GM06990 (cell line): Measurements from ENCODE around the gene ADAD2.
A peak's percentile ranks its signal among the peaks of the same experiment; 100 is the strongest.

Source experiments
- DNase-seq: peaks from one replicate; pipeline ENCODE4 v3.0.0-alpha.2; 2011; ENCODE audit not compliant: insufficient read length; ENCODE audit errors: extremely low read depth
- H3K27me3 ChIP-seq: replicated peaks from 2 replicates; pipeline ENCODE4 v1.6.0; 2011; ENCODE audit warnings: low read length; ENCODE audit not compliant: control insufficient read depth, insufficient read depth
- H3K36me3 ChIP-seq: 2 replicates; pipeline ENCODE4 v1.5.1; 2011; ENCODE audit warnings: low read length; ENCODE audit not compliant: control insufficient read depth, insufficient read depth
- H3K4me3 ChIP-seq: replicated peaks from 2 replicates; pipeline ENCODE4 v1.5.1; 2011; ENCODE audit warnings: low read depth, mild to moderate bottlenecking, control low read depth, low read length
- CTCF ChIP-seq: IDR thresholded peaks from 2 replicates; pipeline ENCODE4 v1.5.1; 2011; ENCODE audit warnings: low read length, control low read depth, mild to moderate bottlenecking, inconsistent platforms; ENCODE audit not compliant: insufficient read depth, poor library complexity, severe bottlenecking

The ADAD2 gene

GRCh38 chr16:84169765-84170310 is 21.1 kb upstream of the ADAD2 start:
- DNase-seq, result no peak
- no peaks in the 10 kb centered on the region for H3K27me3 ChIP-seq
- TF ChIP-seq CTCF, result no peak
- no peak overlapping the region for H3K4me3 ChIP-seq
- no peaks in the 10 kb centered on the region for H3K36me3 ChIP-seq

- no peak for TF ChIP-seq CTCF
- H3K27me3 ChIP-seq, result no peaks in the 10 kb centered on the region
- no peak for DNase-seq
Observed at GRCh38 chr16:84174396-84174795, 16.6 kb upstream of the ADAD2 start.

GRCh38 chr16:84175350-84176081 is 15.4 kb upstream of the ADAD2 start:
- Histone ChIP-seq H3K27me3 (no peaks in the 10 kb centered on the region), H3K36me3 (peaks cover 13% of the 10 kb centered on the region), H3K4me3 (no peak overlapping the region)
- DNase-seq, result no peak
- TF ChIP-seq CTCF, result peak; percentile 70

More at GRCh38 chr16:84174396-84174795, 16.6 kb upstream of the ADAD2 start:
- H3K4me3 ChIP-seq, result no peak overlapping the region
- H3K36me3 ChIP-seq, result peaks cover 5% of the 10 kb centered on the region

GRCh38 chr16:84176192-84177053 is 14.5 kb upstream of the ADAD2 start:
- no peak for DNase-seq
- Histone ChIP-seq H3K27me3 (no peaks in the 10 kb centered on the region), H3K36me3 (peaks cover 16% of the 10 kb centered on the region), H3K4me3 (no peak overlapping the region)
- TF ChIP-seq CTCF, result no peak

- Histone ChIP-seq H3K4me3 (no peak overlapping the region), H3K27me3 (no peaks in the 10 kb centered on the region), H3K36me3 (peaks cover 17% of the 10 kb centered on the region)
- TF ChIP-seq CTCF, result no peak
- no peak for DNase-seq
Observed at GRCh38 chr16:84177741-84178073, 13.2 kb upstream of the ADAD2 start.
